Gastrocnemius medialis (tissue), 4 donors: ENCODE measurements around the gene CDK5RAP3.

Source experiments
- POLR2A ChIP-seq, 2 donors: fragments of 450-650 bp; IDR thresholded peaks; one replicate each; pipeline ENCODE4 v1.6.1; 2017; ENCODE audit warnings: antibody characterized with exemption in 2 of 2, mild to moderate bottlenecking in 2 of 2, moderate library complexity in 2 of 2
- TF ChIP-seq, protein P1 (sequence below), 5 experiments: fragments of 450-650 bp in 3 of 5; fragments of 200-600 bp in 2 of 5; sonication (generic) in 2 of 5; IDR thresholded peaks in 4 of 5; conservative IDR thresholded peaks in 1 of 5; 1 replicate in 4 of 5; 2 replicates in 1 of 5; pipeline ENCODE4 v1.5.1; 2016 to 2019; ENCODE audit warnings: antibody characterized with exemption in 5 of 5, mild to moderate bottlenecking in 3 of 5, moderate library complexity in 3 of 5

- no peak for TF ChIP-seq POLR2A (IDR thresholded peaks at IDR 0.05)
- TF ChIP-seq, protein P1, sequence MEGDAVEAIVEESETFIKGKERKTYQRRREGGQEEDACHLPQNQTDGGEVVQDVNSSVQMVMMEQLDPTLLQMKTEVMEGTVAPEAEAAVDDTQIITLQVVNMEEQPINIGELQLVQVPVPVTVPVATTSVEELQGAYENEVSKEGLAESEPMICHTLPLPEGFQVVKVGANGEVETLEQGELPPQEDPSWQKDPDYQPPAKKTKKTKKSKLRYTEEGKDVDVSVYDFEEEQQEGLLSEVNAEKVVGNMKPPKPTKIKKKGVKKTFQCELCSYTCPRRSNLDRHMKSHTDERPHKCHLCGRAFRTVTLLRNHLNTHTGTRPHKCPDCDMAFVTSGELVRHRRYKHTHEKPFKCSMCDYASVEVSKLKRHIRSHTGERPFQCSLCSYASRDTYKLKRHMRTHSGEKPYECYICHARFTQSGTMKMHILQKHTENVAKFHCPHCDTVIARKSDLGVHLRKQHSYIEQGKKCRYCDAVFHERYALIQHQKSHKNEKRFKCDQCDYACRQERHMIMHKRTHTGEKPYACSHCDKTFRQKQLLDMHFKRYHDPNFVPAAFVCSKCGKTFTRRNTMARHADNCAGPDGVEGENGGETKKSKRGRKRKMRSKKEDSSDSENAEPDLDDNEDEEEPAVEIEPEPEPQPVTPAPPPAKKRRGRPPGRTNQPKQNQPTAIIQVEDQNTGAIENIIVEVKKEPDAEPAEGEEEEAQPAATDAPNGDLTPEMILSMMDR (IDR thresholded peaks at IDR 0.05 in 4 of 5, conservative IDR thresholded peaks at IDR 0.05 in 1 of 5) = no peak
Measured at GRCh38 chr17:47966079-47966519, 4.8 kb upstream of the CDK5RAP3 start.
